HFF-Myc (cell line): ENCODE results near the gene NALCN.

ENCODE experiments used
- DNase-seq: peaks from one replicate; pipeline ENCODE4 v3.0.0-alpha.2; 2011; ENCODE audit warnings: low read depth; ENCODE audit errors: extremely low read depth
- H3K4me3 ChIP-seq: replicated peaks from 2 replicates; pipeline ENCODE4 v1.5.1; 2011; ENCODE audit warnings: low read depth, mild to moderate bottlenecking, control low read depth, low read length
- TF ChIP-seq, protein P1 (sequence below): IDR thresholded peaks from 2 replicates; pipeline ENCODE4 v1.5.1; 2012; ENCODE audit warnings: mild to moderate bottlenecking, low read depth, low read length, control low read depth; ENCODE audit errors: missing control alignments

NALCN gene

GRCh38 chr13:101416181-101417042 is at the start of gene NALCN:
TSS of gene NALCN (minus strand) at chr13:101416508. CDS start at chr13:101399126, 17,382 bp downstream.
- TF ChIP-seq, protein P1, sequence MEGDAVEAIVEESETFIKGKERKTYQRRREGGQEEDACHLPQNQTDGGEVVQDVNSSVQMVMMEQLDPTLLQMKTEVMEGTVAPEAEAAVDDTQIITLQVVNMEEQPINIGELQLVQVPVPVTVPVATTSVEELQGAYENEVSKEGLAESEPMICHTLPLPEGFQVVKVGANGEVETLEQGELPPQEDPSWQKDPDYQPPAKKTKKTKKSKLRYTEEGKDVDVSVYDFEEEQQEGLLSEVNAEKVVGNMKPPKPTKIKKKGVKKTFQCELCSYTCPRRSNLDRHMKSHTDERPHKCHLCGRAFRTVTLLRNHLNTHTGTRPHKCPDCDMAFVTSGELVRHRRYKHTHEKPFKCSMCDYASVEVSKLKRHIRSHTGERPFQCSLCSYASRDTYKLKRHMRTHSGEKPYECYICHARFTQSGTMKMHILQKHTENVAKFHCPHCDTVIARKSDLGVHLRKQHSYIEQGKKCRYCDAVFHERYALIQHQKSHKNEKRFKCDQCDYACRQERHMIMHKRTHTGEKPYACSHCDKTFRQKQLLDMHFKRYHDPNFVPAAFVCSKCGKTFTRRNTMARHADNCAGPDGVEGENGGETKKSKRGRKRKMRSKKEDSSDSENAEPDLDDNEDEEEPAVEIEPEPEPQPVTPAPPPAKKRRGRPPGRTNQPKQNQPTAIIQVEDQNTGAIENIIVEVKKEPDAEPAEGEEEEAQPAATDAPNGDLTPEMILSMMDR, result no peak
- no peak for DNase-seq
- H3K4me3 ChIP-seq, result peak within 1 kb of the TSS; percentile 45

DNA sequence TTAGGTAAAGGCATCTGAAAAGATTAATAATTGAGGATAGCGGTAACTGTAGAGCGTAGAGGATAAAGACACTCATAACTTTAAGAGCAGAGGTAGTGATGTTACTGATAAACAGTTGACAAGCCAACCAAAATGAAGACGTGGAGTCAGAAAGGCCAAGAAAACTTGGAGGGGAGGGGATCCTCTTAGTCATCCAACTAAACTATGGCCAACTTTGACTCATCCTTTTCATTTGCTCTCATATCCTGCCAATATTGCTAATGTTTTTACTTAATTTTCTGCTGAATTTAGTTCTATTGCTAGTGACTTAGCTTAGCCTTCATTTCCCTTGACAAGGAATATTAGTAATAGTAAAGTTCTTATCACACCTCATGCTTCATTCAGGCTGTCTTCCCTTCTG is 49.6 kb upstream of the NALCN start:
- DNase-seq, result no peak
- no peak overlapping the region for H3K4me3 ChIP-seq
- TF ChIP-seq, protein P1, result no peak

DNA sequence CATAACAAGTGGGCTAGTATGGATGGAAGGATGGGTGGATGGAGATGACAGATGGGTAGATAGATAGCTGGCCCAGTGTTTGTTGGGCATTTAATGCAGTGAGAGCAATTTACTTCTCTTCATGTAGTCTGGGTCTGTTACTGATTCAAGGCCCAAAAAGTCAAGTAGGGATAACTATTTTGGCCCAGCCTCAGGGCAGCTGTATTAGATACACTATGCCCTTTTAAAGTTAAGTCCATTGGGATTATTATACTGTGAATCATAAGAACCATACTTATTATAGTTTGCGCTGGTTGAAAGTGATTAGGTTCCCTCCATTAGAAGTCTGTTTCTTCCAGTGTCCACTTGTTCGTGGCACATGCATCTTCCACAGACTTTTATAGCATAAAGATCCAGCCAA is 40.9 kb upstream of the NALCN start:
- H3K4me3 ChIP-seq, result no peak overlapping the region
- no peak for DNase-seq
- TF ChIP-seq, protein P1, result no peak

DNA sequence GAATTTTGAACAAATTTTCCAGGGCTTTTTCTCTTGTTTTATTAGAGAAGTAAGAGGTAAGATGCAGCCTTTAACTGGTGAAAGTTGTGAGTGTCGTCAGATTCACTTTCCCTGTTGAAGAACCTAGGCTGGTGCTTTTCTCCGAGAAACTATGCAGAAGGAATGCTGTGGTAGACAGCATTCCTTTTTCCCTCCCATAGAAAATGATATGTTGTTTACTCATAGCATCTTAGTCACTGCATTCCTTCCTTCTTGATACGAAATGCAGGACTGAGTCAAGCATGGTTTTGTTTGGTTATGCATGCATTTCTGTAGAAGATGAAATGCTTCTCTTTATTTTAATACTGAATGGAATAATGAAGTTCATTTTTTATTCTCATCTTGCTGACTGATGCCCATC is 39.6 kb upstream of the NALCN start:
- TF ChIP-seq, protein P1, result no peak
- DNase-seq, result peak; percentile 74
- no peak overlapping the region for H3K4me3 ChIP-seq

DNA sequence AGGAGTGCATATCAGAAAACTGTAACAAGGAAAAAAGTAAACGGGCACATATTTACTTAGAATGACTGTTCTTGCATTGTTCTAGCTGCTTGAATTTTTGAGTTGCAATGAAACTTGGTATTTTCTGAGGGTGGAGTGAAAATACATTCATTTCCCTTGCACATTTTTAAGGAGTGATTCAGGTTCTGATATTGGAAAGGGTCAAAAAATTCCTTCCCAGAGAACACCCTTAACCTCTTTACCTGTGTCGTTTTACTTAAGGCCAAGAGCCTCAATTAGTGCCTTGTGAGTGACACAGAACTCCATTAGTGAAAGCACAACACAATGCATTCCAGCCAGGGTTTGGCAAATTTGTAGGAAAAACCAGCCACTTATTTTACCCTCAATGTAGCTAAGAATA is 38.5 kb upstream of the NALCN start:
- no peak for DNase-seq
- TF ChIP-seq, protein P1, result no peak
- H3K4me3 ChIP-seq, result no peak overlapping the region

DNA sequence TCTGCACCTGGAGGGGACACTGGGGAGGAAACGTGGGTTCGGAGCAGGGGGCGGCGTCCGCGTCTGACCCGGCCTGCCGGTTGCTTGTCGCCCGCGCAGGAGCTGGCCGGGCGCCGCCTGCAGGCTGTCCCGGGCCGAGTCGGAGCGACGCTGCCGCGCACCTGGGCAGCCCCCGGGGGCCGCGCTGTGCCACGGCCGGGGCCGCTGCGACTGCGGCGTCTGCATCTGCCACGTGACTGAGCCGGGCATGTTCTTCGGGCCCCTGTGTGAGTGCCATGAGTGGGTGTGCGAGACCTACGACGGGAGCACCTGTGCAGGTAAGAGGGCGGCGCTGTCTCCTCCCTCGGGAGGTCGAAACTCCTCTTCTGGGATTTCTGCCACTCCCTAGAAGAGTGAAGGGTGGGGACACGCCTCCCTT is 37.5 kb upstream of the NALCN start:
- DNase-seq, result no peak

More for the DNA sequence above, 37.5 kb upstream of the NALCN start:
- peak overlapping the region; percentile 54 for H3K4me3 ChIP-seq
- TF ChIP-seq, protein P1, result peak; percentile 19
